GM18868 (cell line): Measurements from ENCODE around the gene KIFAP3.
"Not testable (repeated sequence)": the region's sequence is repeated elsewhere in the genome, so short reads cannot be mapped to it uniquely, and the experiment has no call there.

Source experiments
- ATAC-seq: cut with Tn5 transposase; IDR thresholded peaks from one replicate; pipeline ENCODE4 v1.9.1; 2021; ENCODE audit warnings: mild to moderate bottlenecking, moderate library complexity; ENCODE audit not compliant: unreplicated experiment

Gene KIFAP3

DNA sequence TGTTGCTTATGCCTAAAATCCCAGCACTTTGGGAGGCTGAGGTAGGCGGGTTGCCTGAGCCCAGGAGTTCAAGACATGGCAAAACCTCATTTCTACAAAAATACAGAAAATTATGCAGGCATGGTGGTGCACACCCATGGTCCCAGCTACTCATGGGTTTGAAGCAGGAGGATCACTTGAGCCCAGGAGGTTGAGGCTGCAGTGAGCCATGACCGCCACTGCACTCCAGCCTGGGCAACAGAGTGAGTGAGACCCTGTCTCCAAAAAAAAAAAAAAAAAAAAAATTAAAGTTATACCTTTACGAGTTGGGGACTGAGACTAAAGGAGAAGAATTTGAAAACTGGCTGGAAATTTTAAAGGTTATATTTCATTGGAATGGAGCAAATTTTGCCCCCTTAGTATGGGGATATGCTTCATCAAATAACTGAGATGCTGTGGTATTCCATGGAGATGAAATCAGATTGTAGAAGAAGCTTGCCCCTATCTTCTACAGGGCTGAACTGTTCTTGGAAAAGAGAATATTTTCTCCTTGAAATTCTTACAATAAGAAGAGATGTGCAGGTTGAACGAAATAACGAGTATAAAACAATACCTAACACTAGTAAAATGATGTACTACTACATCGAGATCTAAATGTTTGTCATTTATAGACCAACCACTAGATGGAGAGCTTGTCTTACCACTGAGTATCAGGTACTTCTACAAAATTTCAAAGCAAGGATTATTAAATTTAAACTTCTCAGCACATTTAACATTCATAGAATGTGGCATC lies 145.9 kb downstream of the KIFAP3 start:
- peak; percentile 49 for ATAC-seq

DNA sequence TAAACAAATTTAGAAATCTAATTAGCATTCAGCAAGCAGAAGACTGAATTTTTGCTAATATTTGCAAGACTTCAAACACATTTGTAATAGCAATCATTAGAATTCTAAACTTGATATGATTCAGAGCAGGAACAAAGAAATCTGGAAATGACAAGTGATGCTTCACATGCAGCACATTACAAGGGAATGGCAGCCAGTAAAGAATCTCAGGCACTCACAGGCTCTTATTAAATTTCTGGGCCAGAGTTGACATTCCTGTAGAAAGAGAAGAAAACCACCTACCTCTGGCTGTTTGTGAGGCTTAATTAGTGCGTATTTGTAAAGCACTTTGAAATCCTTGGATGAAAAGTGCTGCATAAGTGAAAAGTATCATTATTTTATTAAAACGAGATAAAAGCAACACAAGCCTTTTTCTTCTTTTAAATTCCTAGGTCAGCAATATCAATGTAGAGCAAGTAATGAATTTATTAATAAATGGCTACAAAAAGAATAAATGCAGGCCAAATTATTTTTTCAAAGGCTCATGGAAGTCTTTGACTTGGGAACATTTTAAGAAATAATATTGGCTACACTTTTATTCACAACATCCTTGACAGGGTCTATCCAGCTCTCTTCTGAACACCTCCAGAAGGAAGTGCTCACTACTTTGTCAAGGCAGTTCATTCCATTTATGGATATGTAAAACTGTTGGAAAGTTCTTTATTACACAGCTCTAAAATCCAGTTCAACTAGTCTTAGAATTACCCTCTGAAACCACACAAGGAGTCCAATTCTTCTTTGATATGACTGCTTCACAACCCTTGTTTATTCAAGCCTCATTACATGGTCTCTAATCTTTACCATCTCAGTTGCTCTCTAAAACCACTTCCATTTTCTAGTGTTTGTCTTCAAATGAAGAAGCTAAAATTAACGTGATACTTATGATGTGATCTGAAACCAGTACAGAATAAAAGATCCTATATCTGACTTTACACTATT lies 148.7 kb downstream of the KIFAP3 start:
- ATAC-seq = peak; percentile 95

DNA sequence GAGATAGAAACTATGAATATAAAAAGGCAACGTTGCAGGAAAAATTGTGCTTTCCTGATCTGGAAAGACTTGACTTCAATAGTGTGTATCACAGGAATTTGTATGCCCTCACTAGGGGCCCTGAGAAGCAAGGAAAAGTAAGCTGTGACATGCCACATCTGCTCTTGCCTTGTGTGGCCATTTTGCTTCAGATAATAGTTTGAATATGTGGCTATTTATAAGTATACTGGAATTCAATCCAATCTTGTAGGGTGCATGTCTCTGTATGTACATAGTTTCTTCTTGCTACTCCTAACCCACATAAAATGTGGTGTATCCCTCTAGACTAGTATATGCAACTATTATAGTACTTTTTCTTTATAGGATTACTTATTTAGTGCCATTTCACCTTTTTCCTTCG lies 149.7 kb downstream of the KIFAP3 start:
- ATAC-seq = no peak

DNA sequence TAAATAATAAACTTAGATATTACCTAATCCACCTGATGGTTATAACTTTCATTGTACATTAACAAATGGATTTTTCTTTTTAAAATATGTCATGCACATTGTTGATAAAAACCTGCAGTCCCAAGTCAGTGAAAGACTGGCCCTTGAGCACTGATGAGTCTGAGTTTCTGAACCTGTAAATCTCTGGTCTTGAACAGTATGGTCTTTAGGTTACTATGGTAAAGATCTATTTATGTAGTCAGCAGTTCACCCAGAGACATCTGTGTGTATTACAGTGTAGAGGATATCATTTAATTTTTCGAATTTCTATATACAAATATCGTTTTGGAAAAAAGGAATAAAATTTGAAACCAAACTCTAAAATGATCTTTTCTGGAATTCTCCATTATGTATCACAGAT lies 150.4 kb downstream of the KIFAP3 start:
- no peak for ATAC-seq

DNA sequence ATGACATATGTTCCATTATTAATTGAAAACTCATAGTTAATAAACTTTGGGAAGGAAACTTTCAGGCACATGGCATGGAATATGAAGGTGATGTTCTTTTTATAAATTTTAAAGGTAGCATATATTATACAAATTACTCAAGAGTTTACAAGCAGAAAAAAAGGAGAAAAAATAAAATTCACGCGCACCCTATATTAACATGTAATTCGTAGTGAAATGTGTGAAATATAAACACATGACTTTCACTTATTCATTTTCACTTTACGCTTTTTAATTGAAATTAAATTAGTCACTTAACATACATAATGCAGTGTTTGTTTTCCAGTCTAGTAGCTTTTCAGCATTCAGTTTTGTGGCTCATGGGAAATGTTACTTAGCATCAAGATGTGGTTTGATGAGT lies 153.4 kb downstream of the KIFAP3 start:
- ATAC-seq = no peak

DNA sequence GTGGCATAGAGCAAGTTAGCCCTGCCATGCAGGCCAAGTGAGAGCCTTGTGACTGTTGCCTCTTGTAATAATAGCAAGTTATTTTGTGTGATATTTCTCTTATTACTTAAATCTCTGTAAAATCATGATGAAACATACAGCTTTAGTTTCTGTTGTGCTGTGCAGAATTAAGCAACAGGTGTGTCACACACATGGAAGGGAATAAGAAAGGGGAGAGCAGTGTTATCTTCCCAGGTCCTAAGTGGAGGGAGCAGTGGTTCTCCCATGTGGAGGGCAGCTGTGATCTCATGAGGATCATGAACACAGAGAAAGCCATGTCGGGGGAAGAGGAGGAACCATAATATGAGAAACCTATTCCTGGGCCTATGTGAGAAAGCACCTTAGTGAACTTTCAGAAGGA lies 155.6 kb downstream of the KIFAP3 start:
- ATAC-seq = no peak

DNA sequence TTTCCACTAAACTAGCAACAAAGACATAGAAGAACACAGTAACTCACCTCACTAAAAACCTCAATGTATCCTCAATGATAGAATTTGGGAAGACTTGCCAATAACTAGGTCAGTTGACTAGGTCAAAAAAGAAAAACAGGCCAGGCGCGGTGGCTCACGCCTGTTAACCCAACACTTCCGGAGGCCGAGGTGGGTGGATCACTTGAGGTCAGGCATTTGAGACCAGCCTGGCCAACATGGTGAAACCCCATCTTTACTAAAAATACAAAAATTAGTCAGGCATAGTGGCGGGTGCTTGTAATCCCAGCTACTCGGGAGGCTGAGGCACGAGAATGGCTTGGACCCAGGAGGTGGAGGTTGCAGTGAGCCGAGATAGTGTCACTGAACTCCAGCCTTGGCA lies 156.3 kb downstream of the KIFAP3 start:
- not testable (repeated sequence) for ATAC-seq

DNA sequence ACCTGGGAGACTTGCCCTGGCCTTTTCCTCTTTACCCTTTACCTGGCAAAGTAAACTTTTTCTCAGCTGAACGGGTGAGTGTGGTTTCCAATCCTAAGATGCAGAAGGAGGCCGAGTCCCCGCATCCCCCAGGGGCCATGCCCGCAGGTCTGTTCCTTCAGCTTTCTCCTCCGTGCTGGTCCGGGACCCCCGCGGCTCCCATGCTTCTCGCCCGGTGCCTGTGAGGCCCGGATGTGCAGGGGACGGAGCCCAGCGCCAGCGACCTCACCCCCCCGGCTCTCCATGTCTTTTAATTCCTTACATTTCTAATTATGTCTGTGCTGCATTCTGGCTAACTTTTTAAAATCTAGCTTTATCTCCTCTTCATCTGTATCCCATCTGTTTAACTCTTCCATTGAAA lies 159.3 kb downstream of the KIFAP3 start:
- ATAC-seq = no peak

DNA sequence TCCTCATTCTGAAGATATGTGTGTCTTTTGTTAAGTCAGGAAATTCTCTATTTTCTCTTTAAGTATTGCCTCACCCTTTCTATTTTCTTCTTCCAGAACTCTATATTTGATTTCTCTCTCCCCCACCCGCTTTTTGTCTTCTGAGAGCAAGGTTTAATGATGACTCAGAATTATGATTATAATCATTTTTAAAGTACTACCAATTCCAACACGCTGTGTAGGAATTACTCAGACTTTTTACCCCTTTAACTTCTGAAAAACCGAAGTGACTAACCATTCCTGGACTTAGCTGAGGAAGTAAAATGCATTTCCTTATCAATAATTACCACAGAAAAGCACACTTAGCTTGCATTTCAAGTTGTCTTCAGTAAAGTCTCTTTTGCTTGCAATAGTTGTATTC lies 160.0 kb downstream of the KIFAP3 start:
- ATAC-seq = no peak

DNA sequence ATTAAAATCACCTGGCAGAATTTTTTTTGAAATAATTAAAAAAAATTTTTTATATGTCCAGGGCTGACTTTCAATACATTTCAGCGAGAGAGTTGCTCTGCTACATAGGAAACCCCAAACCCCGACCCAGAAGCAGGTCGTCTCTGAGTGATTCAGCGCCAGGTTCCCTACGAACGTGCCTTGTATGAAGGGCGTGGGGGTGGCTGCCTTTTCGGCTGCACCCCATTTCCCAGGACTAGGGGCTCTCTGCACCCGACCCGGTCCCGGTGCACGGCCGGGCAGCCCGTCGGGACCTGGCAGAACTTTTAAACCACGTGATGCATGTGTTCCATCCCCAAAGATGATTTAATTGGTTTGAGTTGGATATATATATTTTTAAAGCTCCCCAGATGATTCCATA lies 165.0 kb downstream of the KIFAP3 start:
- ATAC-seq = no peak

DNA sequence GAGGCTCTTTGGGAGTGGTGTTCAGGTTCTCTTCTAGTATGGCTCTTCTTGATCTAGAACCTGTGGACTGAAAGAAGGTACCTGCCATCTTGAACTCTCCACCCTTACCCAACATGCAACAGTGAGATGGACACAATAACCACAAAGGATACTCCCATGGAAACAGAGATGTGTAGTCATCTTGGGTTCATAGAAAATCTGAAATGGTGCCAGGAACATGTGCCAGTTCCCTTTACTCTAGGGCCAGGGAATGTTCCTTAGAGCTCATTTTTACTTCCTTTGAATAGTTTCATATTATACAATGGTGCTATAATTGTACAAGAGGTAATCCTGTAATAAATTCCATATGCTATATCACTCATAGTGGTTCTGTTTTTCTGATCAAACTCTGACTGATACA lies 167.6 kb downstream of the KIFAP3 start:
- no peak for ATAC-seq

DNA sequence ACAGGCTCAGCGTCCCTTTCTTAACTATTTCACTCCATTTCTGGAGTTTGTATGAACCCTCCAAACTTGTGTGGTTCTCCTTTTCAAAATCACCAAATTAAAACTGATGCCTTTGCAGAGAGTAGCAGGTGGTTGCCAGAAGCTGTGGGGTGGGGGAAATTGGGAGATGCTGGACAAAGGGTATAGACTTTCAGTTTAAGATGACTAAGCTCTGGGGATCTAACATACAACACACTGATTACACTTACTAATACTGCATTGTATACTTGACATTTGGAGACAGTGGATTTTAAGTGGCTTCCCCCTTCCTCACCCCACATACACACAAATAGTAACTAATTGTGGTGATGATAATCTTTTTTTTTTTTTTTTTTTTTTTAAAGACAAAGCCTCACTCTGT lies 169.7 kb downstream of the KIFAP3 start:
- peak; percentile 52 for ATAC-seq

DNA sequence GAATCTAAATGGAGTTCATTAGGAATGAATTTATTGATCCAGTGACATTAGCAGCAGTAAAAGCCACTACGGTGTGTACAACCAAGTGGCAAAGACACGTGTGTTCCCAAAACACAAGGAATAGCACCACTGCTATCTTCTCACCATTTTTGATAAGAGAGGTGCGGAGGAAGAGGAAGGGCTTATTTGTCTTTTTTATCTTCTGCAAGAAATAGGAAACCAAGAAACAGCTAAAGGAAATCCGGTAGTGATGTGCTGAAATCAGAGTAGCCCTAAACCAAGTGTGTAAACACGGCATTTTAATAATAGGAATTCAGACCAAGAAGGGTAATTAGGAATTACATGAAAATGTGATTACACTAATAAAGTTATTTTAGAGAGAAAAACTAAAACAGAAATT lies 171.7 kb downstream of the KIFAP3 start:
- ATAC-seq = no peak

DNA sequence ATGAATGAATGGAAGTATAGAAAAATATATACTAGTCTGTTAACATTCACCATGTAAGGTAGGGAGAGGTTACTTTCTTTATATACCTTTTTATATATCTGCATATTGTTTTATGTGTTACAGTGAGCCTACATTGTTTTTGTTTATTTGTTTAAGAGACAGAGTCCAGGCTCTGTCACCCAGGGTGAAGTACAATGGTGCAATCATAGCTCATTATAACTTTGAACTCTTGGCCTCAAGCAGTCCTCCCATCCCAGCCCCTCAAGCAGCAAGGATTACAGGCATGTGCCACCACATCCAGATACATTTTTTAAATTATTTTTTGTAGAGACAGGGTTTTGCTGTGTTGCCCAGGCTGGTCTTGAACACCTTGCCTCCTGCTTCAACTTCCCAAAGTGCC lies 173.4 kb downstream of the KIFAP3 start:
- no peak for ATAC-seq

DNA sequence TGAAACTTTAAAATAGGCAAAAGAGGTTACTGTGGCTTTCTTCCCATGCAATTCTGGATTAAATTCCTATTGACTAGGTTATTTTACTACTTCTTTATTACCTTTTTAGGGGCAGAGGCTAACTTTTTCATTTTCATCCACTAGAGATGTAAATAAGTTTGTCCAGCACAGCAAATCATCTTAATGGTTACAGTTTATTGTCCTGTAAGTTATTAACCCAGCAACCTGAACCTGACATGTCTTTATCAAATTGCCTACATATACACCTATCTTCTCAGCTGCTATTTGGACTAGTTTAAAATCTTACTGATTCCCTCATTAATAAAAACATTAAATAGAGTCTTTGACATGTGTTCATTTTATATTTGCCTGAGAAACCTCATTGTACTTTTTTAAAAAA lies 173.9 kb downstream of the KIFAP3 start:
- ATAC-seq = no peak

DNA sequence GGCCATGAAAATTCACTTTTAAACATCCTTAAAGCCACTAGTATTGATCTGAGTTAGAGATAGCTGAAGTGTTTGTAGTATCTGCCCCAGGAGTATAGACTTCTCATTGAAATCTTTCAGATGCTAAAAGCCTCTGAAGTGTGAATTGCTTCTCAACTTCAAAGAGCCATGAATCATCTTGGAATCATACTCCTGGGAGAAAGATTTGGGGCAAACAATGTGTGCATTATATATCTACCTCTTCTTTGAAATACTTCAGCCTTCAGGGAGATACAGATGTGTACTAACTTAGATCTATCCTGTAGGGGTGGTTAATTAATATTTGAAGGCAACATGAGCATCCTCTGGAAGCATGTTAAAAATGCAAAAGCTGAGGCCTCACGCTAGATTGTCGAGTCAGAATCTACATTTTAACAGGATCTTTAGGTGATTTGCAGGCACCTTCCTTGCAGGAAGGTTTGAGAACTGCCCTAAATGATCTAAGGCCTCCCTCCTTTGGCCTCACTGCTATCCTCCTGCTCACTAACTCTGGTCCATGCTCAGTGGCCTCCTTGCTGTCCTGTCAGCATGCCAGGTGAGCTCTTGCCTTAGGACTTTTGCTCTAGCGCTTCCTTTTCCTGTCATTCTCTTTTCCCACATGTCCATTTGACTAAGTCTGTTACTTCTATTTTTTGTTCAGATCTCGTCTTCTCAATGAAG lies 174.8 kb downstream of the KIFAP3 start:
- ATAC-seq = no peak

DNA sequence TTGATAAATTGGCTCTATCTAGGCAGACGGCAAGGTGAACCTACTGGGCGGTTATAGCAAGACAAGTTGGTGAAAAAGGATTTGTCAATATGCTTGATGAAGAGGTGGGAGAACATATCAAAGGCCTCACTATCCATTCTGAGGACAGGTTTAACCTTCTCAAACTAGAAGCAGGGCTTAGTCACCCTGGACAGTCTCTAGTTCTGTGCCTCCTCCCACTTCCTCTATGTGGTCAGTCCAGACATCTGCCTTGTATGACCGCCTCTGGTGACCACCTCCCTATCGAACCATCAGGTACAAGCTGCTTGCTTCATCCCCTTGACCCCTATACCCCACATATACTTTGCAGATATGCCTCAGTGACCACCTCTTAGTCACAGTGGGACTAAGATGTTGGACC lies 178.5 kb downstream of the KIFAP3 start:
- no peak for ATAC-seq

DNA sequence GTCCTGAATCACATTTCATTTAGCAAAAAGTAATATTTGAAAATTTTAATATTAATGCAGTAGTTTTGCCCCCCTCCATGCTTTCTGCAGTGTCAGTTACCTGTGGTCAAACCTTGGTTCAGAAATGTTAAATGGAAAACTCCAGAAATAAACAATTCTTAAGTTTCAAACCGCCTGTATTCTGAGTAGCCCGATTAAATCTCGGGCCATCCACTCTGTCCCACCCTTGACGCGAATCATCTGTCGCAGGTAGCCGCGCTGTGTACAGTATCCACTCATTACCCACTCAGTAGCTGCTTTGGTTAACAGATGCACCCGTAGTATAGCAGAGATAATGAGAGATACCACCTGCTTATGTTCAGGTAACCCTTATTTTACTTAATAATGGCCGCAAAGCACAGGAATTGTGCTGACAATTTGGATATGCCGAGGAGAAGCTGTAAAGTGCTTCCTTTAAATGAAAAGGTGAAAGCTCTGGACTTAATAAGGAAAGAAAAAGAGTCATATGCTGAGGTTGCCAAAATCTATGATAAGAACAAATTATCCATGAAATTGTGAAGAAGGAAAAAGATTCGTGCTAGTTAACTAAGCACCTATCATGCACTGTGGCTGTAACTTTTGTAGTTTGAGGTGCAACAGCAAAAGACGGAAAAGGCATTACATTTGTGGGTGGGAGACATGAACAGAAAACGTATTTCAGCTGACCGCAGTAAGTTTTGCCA lies 179.9 kb downstream of the KIFAP3 start:
- ATAC-seq = no peak

DNA sequence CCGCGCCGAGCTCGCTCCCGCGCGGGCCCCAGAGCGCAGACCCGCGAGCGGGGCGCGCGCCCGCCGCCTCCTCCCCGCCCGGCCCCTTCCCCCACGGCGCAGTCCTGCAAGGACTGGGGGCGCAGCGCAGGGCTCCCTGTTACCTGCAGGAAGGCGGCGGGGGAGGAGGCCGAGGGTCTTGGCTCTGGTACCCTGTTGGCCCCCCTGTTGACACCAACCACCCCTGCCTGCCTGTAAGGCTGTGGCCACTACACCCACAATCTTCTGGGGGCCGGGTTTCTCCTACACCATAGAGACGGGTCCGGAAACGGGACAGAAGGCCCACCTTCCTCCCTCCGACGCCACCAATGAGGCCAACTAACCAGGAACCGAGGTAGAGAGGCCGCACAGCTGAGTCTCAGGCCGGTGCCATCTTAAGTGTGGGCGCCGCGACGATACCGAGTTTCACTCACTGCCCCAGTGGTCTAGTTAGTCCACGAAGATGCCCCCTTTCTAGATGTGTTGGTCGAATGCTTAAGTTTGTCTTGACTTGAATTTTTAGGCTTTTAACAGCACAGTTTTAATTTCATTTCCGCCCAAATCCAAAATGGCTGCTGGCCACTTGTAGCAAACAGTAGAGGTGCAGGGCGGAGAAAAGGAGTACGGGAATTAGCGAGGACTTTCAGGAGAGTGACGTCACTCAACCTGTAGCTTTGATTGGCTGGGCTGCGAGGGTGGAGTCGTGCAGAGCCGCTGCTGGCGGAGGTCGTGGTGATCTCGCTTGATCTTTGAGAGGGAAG lies 180.7 kb downstream of the KIFAP3 start, which contains the start of gene SCYL3:
TSS of gene SCYL3 (minus strand) at position 252 of the 779 bp plus-strand sequence. CDS start 5,056 bp downstream, outside the sequence.
- ATAC-seq = peak; percentile 80
